Mucosa of stomach (tissue), 1 donor: Measurements from ENCODE around the gene SFT2D1.
A peak's percentile ranks its signal among the peaks of the same experiment; 100 is the strongest.
"Not testable (repeated sequence)": the region's sequence is repeated elsewhere in the genome, so short reads cannot be mapped to it uniquely, and the experiment has no call there.

Source experiments
- H3K27me3 ChIP-seq: one replicate; pipeline ENCODE4 v1.7.0; 2013; ENCODE audit warnings: mild to moderate bottlenecking, low read length; ENCODE audit not compliant: control insufficient read depth, insufficient read depth
- H3K36me3 ChIP-seq: one replicate; pipeline ENCODE4 v1.7.0; 2013; ENCODE audit warnings: low read length; ENCODE audit not compliant: control insufficient read depth, insufficient read depth
- H3K4me1 ChIP-seq: one replicate; pipeline ENCODE4 v1.7.0; 2013; ENCODE audit warnings: mild to moderate bottlenecking, low read length; ENCODE audit not compliant: control insufficient read depth, insufficient read depth
- H3K4me3 ChIP-seq: one replicate; pipeline ENCODE4 v1.7.0; 2013; ENCODE audit warnings: low read length
- H3K9ac ChIP-seq: one replicate; pipeline ENCODE4 v1.7.0; 2013; ENCODE audit warnings: mild to moderate bottlenecking, low read length, moderate library complexity
- H3K9me3 ChIP-seq: one replicate; pipeline ENCODE4 v1.7.0; 2013; ENCODE audit warnings: mild to moderate bottlenecking, low read length, moderate library complexity; ENCODE audit not compliant: control insufficient read depth
- donor health status: Pancreatic carcinoma.

SFT2D1 gene

DNA sequence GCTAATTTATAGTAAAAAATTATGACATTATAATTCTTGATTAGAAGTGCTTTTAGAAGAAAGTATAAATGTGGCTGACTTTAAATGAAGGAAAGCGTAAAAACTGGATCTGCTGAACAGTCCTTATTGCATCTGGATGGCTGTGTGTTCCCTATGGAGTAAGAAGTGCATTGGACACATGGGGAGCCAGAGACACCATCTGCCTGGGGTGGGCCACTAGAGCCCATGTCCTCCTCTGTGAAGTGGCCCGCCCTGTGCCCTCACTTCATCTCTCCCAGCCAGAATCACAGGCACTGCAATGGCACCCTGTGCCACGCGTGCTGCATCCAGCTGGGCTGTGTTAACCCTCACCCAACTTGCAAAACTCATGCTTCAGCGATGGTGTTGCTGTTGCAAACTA, 13.2 kb upstream of the SFT2D1 start:
- Histone ChIP-seq H3K9me3 (no peaks in the 10 kb centered on the region), H3K9ac (no peak overlapping the region), H3K27me3 (no peaks in the 10 kb centered on the region), H3K4me3 (no peak overlapping the region), H3K4me1 (no peaks in the 10 kb centered on the region), H3K36me3 (no peaks in the 10 kb centered on the region)

DNA sequence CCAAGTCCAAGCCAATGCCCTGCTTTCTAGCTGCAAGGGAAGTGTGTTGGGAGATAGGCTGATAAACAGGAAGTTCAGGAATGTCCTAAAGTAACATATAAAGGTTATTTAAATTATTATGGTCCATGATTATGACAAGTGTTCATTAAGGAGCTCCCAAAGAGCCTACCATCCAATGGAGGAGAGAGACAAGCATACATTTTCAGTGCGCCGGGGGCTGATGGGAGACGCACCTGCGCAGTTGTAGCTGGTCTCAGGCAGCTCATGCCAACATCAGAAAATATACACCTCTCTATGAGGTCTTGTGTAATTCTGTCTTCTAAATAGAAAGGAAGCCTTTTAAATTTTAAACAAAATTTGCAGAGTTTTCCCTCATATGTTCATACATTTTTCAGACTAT, 12.6 kb upstream of the SFT2D1 start:
- H3K9ac ChIP-seq: no peak overlapping the region
- H3K4me3 ChIP-seq: no peak overlapping the region
- H3K27me3 ChIP-seq: no peaks in the 10 kb centered on the region
- no peaks in the 10 kb centered on the region for H3K9me3 ChIP-seq
- no peaks in the 10 kb centered on the region for H3K36me3 ChIP-seq
- H3K4me1 ChIP-seq: no peaks in the 10 kb centered on the region

DNA sequence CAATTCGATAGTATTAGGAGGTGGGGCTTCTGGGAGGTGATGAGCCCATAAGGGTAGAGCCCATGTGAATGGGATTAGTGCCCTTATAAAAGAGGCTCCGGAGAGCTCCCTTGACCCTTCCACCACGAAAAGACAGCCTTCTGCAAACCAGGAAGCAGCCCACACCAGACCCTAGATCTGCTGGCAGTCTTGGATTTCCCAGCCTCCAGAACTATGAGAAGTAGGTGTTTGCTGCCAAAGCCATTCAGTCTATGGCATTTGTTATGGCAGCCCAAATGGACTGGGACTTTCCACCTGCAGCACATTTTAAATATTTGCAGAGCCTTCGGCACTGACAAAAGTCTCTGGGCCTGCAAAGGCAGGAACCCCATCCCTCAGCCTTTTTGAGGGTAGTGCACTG, 11.8 kb upstream of the SFT2D1 start:
- Histone ChIP-seq H3K9me3 (no peaks in the 10 kb centered on the region), H3K36me3 (no peaks in the 10 kb centered on the region), H3K4me1 (no peaks in the 10 kb centered on the region), H3K9ac (no peak overlapping the region), H3K4me3 (no peak overlapping the region), H3K27me3 (no peaks in the 10 kb centered on the region)

DNA sequence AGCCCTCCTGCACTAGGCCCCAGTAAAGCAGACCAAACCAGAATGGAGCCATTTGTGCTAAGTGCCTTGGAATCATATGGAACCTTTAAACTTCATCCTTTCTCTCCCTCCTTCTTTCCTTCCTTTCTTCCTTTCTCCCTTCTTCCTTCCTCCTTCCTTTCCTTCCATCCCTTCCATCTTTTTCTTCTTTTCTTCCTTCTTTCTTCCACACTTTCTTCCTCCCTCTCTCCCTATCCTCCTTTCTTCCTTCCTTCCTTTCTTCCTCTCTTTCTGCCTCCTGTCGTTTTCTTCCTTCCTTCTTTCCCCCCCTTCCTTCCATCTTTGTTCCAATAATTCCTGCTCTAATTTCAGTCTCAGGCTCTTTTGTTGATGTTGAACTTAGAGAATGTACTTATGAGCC, 11.2 kb upstream of the SFT2D1 start:
- H3K9me3 ChIP-seq: no peaks in the 10 kb centered on the region

DNA sequence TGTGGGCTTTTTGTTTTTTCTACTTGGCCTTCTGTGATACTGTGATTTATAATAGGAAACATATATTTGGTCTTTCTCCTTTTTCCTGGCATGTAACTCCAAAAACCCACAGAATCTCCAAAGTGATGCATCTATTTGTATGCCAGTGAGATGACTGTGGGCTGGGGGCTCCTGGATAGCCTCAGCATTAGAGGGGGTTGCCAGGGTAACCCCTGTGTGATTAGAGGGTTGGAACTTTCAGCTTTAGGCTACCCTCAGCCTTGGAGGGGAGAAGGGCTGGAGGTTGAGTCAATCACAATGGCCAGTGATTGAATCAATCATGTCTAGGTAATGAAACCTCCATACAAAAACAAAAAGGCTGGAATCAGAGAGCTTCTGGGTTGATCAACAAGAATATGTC, 10.6 kb upstream of the SFT2D1 start:
- H3K9ac ChIP-seq: no peak overlapping the region
- no peaks in the 10 kb centered on the region for H3K4me1 ChIP-seq
- H3K4me3 ChIP-seq: no peak overlapping the region
- H3K9me3 ChIP-seq: no peaks in the 10 kb centered on the region
- no peaks in the 10 kb centered on the region for H3K36me3 ChIP-seq
- no peaks in the 10 kb centered on the region for H3K27me3 ChIP-seq

More for the DNA sequence above, 11.2 kb upstream of the SFT2D1 start:
- Histone ChIP-seq H3K36me3 (no peaks in the 10 kb centered on the region), H3K9ac (no peak overlapping the region), H3K4me3 (no peak overlapping the region), H3K4me1 (no peaks in the 10 kb centered on the region), H3K27me3 (no peaks in the 10 kb centered on the region)

DNA sequence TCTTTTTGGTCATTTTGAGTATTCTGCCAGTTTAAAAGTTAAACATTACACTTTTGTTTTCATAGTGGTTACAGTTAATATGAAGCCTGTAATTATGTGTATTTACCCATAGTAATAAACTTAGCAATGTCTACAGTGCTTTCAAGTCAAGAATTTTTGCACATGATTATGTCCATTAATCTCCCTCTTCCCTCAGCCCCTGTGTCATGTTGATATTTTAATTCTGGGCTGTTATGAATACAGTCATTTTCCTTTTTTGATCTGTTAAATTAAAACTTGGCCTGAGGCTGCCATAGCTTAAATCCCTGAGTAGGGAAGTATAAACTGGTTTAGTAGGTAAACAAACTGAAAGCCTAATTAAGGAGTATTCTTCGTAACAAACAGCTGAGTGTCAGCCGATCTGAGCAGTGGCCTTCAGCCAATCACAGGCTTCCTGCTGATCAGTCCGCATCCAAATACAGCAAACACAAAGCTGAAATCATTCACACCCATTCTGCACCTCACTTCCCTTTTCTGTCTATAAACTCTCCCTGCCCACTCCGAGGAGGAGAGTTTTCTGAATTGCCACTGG, 9.5 kb upstream of the SFT2D1 start:
- H3K4me1 ChIP-seq: no peaks in the 10 kb centered on the region
- H3K36me3 ChIP-seq: no peaks in the 10 kb centered on the region
- H3K9ac ChIP-seq: no peak overlapping the region
- H3K9me3 ChIP-seq: no peaks in the 10 kb centered on the region
- no peaks in the 10 kb centered on the region for H3K27me3 ChIP-seq
- no peak overlapping the region for H3K4me3 ChIP-seq

DNA sequence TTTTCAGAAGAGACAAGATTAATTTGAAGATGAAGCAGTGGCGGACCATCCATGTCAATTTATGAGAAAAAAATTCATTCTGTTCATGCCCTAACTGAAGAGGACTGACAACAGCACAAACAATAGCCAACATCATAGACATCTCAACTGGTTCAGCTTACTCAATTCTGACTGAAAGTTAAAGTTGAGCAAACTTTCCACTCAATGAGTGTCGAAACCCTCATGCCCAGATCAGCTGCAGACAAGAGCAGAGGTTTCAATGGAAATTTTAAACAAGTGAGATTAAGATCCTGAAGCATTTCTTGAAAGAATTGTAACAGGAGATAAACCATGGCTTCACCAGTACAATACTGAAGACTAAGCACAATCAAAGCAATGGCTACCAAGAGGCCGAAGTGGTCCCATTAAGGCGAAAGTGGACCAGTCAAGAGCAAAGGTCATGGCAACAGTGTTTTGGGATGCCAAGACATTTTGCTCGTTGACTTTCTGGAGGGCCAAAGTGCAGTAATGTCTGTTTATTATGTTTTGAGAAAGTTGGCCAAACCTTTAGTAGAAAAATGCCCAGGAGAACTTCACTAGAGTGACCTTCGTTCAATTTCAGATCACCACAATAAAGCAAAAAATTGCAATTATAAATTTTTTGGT, 6.1 kb upstream of the SFT2D1 start:
- Histone ChIP-seq H3K9ac (no peak overlapping the region), H3K4me1 (peaks cover 2% of the 10 kb centered on the region), H3K4me3 (no peak overlapping the region), H3K9me3 (no peaks in the 10 kb centered on the region), H3K27me3 (no peaks in the 10 kb centered on the region), H3K36me3 (no peaks in the 10 kb centered on the region)

DNA sequence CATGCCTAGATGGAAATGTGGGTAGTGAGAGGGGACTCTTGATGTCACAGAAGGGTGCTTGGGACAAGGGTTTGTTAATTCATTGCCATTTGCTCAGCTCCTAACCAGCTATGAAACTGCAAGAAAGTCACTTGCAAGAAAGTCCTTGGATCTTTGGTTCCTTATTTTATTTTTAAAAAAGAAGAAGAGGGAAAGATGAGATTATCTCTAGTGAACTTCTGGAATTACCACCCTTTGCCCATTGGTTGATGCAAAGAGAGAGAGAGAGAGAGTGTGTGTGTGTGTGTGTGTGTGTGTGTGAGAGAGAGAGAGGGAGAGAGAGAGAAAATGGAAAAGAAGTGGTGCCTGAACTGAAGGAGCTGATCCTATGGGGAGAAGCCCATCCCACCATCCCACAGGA, 4.6 kb upstream of the SFT2D1 start:
- H3K9ac ChIP-seq: no peak overlapping the region
- no peak overlapping the region for H3K4me3 ChIP-seq
- H3K36me3 ChIP-seq: no peaks in the 10 kb centered on the region
- peaks cover 4% of the 10 kb centered on the region for H3K4me1 ChIP-seq
- no peaks in the 10 kb centered on the region for H3K27me3 ChIP-seq
- no peaks in the 10 kb centered on the region for H3K9me3 ChIP-seq

DNA sequence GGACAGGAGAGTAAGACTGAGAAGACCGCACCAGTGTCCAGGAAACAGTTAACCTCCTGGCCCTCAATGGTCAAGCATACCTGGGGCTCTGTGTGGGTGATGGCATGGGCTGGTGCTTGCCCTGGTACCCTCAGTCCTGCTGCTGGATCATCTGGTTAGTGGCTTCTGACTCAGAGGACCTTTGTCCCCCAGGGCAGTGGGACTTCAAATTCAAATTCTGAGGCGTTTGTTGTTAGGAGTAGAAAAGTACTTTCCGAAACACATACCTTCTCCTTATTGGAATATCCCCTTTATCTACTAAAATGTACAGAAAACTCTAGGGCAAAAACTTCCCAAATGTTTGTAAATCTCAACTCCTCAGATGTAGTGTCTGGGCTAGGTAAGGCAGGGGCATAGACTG, 4.1 kb upstream of the SFT2D1 start:
- no peaks in the 10 kb centered on the region for H3K27me3 ChIP-seq
- H3K9me3 ChIP-seq: no peaks in the 10 kb centered on the region
- no peaks in the 10 kb centered on the region for H3K36me3 ChIP-seq
- no peak overlapping the region for H3K9ac ChIP-seq
- H3K4me3 ChIP-seq: no peak overlapping the region
- peaks cover 6% of the 10 kb centered on the region for H3K4me1 ChIP-seq

DNA sequence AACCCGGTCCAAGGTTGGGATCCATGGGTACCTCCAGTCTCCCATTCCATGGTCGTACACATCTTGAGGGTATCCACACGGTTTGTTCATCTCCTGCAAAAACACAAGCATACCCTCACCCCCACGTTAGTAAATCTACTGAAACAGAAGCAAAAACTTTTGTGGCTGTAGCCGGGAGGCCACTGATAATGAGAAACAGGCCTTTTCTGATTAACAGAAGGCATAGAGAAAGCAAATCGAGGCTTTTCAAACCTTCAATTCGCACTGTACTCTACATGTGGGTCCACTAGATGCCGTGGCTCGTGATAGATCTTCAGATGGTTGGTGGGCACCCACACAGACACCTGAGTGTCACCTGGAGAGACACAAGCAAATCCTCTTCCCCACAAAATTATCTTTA, 3.3 kb upstream of the SFT2D1 start:
- not testable (repeated sequence) for H3K27me3 ChIP-seq, H3K9me3 ChIP-seq, H3K36me3 ChIP-seq, H3K4me3 ChIP-seq, H3K4me1 ChIP-seq, H3K9ac ChIP-seq

DNA sequence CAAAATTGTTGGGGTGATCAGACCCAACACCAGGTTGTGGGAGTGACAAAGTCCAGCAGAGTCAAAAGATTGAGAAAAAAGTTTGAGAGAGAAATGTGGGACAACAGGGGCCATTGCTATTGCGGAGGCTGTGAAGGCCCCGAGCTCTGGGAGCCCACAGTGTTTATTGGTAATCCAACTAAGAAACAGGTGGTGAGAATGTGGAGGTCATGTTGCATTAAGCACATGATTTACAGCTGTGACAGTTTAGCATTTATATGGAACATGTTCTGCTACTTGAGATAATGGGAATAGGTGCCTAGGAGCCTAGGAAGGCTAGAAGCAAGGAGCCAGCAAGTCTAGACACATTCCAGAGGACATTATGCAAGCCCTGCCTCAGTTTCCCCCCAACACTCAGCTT, 2.6 kb upstream of the SFT2D1 start:
- H3K36me3 ChIP-seq, H3K27me3 ChIP-seq, H3K4me3 ChIP-seq, H3K9ac ChIP-seq, H3K9me3 ChIP-seq: not testable (repeated sequence)
- H3K4me1 ChIP-seq: peaks cover 16% of the 10 kb centered on the region

DNA sequence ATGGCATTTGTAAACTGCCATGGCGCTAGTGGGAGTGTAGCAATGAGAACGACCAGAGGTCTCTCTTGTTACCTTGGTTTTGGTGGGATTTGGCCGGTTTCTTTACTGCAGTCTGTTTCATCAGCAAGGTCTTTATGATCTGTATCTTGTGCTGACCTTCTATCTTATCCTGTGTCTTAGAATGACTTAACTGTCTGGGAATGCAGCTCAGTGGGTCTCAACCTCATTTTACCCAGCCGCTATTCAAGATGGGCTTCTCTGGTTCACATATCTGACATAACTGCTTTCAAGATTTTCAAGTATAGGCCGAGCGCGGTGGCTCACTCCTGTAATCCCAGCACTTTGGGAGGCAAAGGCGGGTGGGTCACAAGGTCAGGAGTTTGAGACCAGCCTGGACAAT, 1.9 kb upstream of the SFT2D1 start:
- Histone ChIP-seq H3K27me3 (no peaks in the 10 kb centered on the region), H3K9ac (no peak overlapping the region), H3K4me1 (peaks cover 20% of the 10 kb centered on the region)

DNA sequence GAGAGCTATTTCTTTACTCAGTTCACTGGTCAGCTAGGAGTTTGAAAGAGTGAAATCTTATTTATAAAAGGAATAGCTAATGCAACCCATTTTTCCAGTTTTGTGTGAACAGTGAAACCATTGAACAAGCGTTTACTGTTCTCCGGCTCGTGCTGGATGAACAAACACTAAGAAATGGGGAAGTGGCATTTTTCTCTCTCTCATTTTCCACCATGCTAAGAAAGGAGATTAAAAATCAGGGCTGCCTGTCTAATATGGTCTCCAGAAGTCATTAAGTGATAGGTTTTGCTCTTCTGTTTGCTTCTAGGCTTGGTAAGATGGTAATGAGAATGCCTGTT, 774 bp upstream of the SFT2D1 start:
- H3K9me3 ChIP-seq: no peaks in the 10 kb centered on the region
- H3K4me3 ChIP-seq: peak overlapping the region; percentile 93
- peaks cover 20% of the 10 kb centered on the region for H3K4me1 ChIP-seq
- H3K27me3 ChIP-seq: no peaks in the 10 kb centered on the region
- H3K9ac ChIP-seq: peak overlapping the region; percentile 95
- no peaks in the 10 kb centered on the region for H3K36me3 ChIP-seq

More for the DNA sequence above, 1.9 kb upstream of the SFT2D1 start:
- H3K9me3 ChIP-seq: no peaks in the 10 kb centered on the region
- H3K4me3 ChIP-seq: no peak overlapping the region
- H3K36me3 ChIP-seq: no peaks in the 10 kb centered on the region
